IMR-90 (cell line): ENCODE measurements around the gene GPR35. TPM values are rescaled to one million over a fixed set of nuclear protein-coding genes. Genes with fewer than 3 reads are reported as not detected.

Experiments used
- ATAC-seq: fragments of 200-7000 bp; cut with Tn5 transposase; 2 replicates; pipeline ENCODE4 v1.9.1; 2020; ENCODE audit warnings: low read depth, mild to moderate bottlenecking, moderate library complexity
- BruUV-seq: library from RNA; stranded (reverse); fragments of 400-500 nt; replicated peaks from 2 replicates; lab custom pipeline; 2021; lab: Mats Ljungman, UMichigan
- CTCF ChIA-PET: fragments of 300-600 bp; formaldehyde crosslinking; extraction: SDS; loops from one replicate; lab custom pipeline; 2021; ENCODE audit warnings: antibody characterized with exemption; lab: Yijun Ruan, JAX
- POLR2A ChIA-PET: fragments of 300-600 bp; sonication (Branson Sonifier 250); formaldehyde crosslinking; loops from one replicate; lab custom pipeline; 2022; ENCODE audit warnings: antibody characterized with exemption; ENCODE audit not compliant: unreplicated experiment; lab: Charles Lee
- DNase-seq: peaks from one replicate; pipeline ENCODE4 v3.0.0; 2013
- H2AFZ ChIP-seq: replicated peaks from 2 replicates; pipeline ENCODE3; 2013; ENCODE audit warnings: low read length, mild to moderate bottlenecking; ENCODE audit not compliant: poor library complexity
- H2AK5ac ChIP-seq: 2 replicates; pipeline ENCODE4 v1.6.1; 2013; ENCODE audit warnings: low read depth, low read length, inconsistent platforms
- H2AK9ac ChIP-seq: replicated peaks from 2 replicates; pipeline ENCODE3; 2013; ENCODE audit warnings: mild to moderate bottlenecking, low read depth, low read length, moderate library complexity; ENCODE audit not compliant: poor library complexity
- H2BK120ac ChIP-seq: 2 replicates; pipeline ENCODE4 v1.6.1; 2013; ENCODE audit warnings: low read depth, low read length, inconsistent platforms
- H2BK15ac ChIP-seq: 3 replicates; pipeline ENCODE4 v1.6.1; 2013; ENCODE audit warnings: low read depth, low read length, inconsistent platforms
- H2BK20ac ChIP-seq: 2 replicates; pipeline ENCODE4 v1.6.1; 2013; ENCODE audit warnings: low read depth, mild to moderate bottlenecking, inconsistent platforms, low read length, moderate library complexity
- H2BK5ac ChIP-seq: 2 replicates; pipeline ENCODE4 v1.6.1; 2013; ENCODE audit warnings: mild to moderate bottlenecking, low read depth, low read length, inconsistent platforms; ENCODE audit not compliant: poor library complexity, severe bottlenecking
- H3K14ac ChIP-seq: replicated peaks from 2 replicates; pipeline ENCODE4 v1.6.1; 2013; ENCODE audit warnings: low read depth, low read length, inconsistent platforms
- H3K18ac ChIP-seq: 2 replicates; pipeline ENCODE4 v1.6.1; 2013; ENCODE audit warnings: low read depth, low read length, control low read depth
- H3K23ac ChIP-seq: 2 replicates; pipeline ENCODE4 v1.6.1; 2013; ENCODE audit warnings: low read depth, low read length, inconsistent platforms
- H3K27ac ChIP-seq: 2 replicates; pipeline ENCODE4 v1.5.1; 2013; ENCODE audit warnings: mild to moderate bottlenecking, control low read depth, low read length; ENCODE audit not compliant: insufficient read depth
- H3K27me3 ChIP-seq: 2 replicates; pipeline ENCODE4 v1.6.1; 2013; ENCODE audit warnings: low read length; ENCODE audit not compliant: control insufficient read depth, insufficient read depth
- H3K36me3 ChIP-seq: 2 replicates; pipeline ENCODE4 v1.6.1; 2013; ENCODE audit warnings: low read length, mixed read lengths; ENCODE audit not compliant: control insufficient read depth, insufficient read depth
- H3K4ac ChIP-seq: 2 replicates; pipeline ENCODE4 v1.6.1; 2013; ENCODE audit warnings: low read depth, low read length, inconsistent platforms
- H3K4me1 ChIP-seq: 2 replicates; pipeline ENCODE4 v1.6.1; 2013; ENCODE audit warnings: low read length, mixed read lengths; ENCODE audit not compliant: control insufficient read depth, insufficient read depth
- H3K4me2 ChIP-seq: 2 replicates; pipeline ENCODE4 v1.6.1; 2013; ENCODE audit warnings: low read depth, mild to moderate bottlenecking, control low read depth, low read length, moderate library complexity
- H3K4me3 ChIP-seq: 2 replicates; pipeline ENCODE4 v1.5.1; 2013; ENCODE audit warnings: low read depth, mild to moderate bottlenecking, control low read depth, low read length, moderate library complexity; ENCODE audit not compliant: insufficient read depth
- H3K56ac ChIP-seq: 2 replicates; pipeline ENCODE4 v1.6.1; 2013; ENCODE audit warnings: low read length, inconsistent platforms; ENCODE audit not compliant: insufficient read depth; ENCODE audit errors: extremely low read depth
- H3K79me1 ChIP-seq, 2 experiments: 2 replicates each; pipeline ENCODE4 v1.6.1; 2013; ENCODE audit warnings: low read length in 2 of 2, inconsistent platforms in 1 of 2, low read depth in 1 of 2
- H3K9ac ChIP-seq: 2 replicates; pipeline ENCODE4 v1.6.1; 2013; ENCODE audit warnings: low read depth, low read length, control low read depth
- H3K9me1 ChIP-seq: 2 replicates; pipeline ENCODE4 v1.6.1; 2013; ENCODE audit warnings: low read length, inconsistent platforms; ENCODE audit not compliant: insufficient read depth
- H3K9me3 ChIP-seq: 2 replicates; pipeline ENCODE4 v1.6.1; 2013; ENCODE audit warnings: low read length; ENCODE audit not compliant: control insufficient read depth, insufficient read depth
- H4K20me1 ChIP-seq: 2 replicates; pipeline ENCODE4 v1.6.1; 2013; ENCODE audit warnings: low read length, inconsistent platforms; ENCODE audit not compliant: insufficient read depth
- H4K5ac ChIP-seq: 2 replicates; pipeline ENCODE4 v1.6.1; 2013; ENCODE audit warnings: mild to moderate bottlenecking, low read depth, low read length, control low read depth
- H4K8ac ChIP-seq, 2 experiments: 2 replicates each; pipeline ENCODE4 v1.6.1; 2013; ENCODE audit warnings: low read depth in 2 of 2, low read length in 2 of 2, control low read depth in 1 of 2, inconsistent platforms in 1 of 2
- H4K91ac ChIP-seq: 2 replicates; pipeline ENCODE4 v1.6.1; 2013; ENCODE audit warnings: low read depth, low read length, inconsistent platforms; ENCODE audit not compliant: insufficient read depth
- BHLHE40 ChIP-seq: fragments of 150-350 bp; IDR thresholded peaks from 2 replicates; pipeline ENCODE4 v1.6.1; 2016; ENCODE audit warnings: mild to moderate bottlenecking, low read depth, low read length
- CEBPB ChIP-seq: IDR thresholded peaks from 2 replicates; pipeline ENCODE4 v1.6.1; 2012; ENCODE audit warnings: low read depth, low read length, improper control_type of control experiment
- CHD1 ChIP-seq: IDR thresholded peaks from 2 replicates; pipeline ENCODE4 v1.6.1; 2012; ENCODE audit warnings: low read depth, low read length, improper control_type of control experiment
- FOS ChIP-seq: fragments of 150-350 bp; IDR thresholded peaks from 2 replicates; pipeline ENCODE4 v1.6.1; 2016; ENCODE audit warnings: low read depth, low read length
- MAFK ChIP-seq: IDR thresholded peaks from 2 replicates; pipeline ENCODE4 v1.6.1; 2012; ENCODE audit warnings: low read depth, low read length, improper control_type of control experiment
- MAZ ChIP-seq: IDR thresholded peaks from 2 replicates; pipeline ENCODE4 v1.6.1; 2012; ENCODE audit warnings: low read depth, mild to moderate bottlenecking, low read length, improper control_type of control experiment, moderate library complexity, borderline replicate concordance
- MXI1 ChIP-seq: IDR thresholded peaks from 2 replicates; pipeline ENCODE4 v1.6.1; 2012; ENCODE audit warnings: low read depth, mild to moderate bottlenecking, low read length, moderate library complexity, borderline replicate concordance
- POLR2A ChIP-seq: IDR thresholded peaks from 2 replicates; pipeline ENCODE4 v1.6.1; 2012; ENCODE audit warnings: mild to moderate bottlenecking, low read depth, low read length
- RAD21 ChIP-seq: IDR thresholded peaks from 2 replicates; pipeline ENCODE4 v1.6.1; 2012; ENCODE audit warnings: low read length, improper control_type of control experiment
- RCOR1 ChIP-seq: IDR thresholded peaks from 2 replicates; pipeline ENCODE4 v1.6.1; 2012; ENCODE audit warnings: mild to moderate bottlenecking, low read length, improper control_type of control experiment; ENCODE audit not compliant: insufficient replicate concordance
- RFX5 ChIP-seq: IDR thresholded peaks from 2 replicates; pipeline ENCODE4 v1.8.0; 2012; ENCODE audit warnings: low read depth, mild to moderate bottlenecking, low read length, moderate library complexity
- SMC3 ChIP-seq: fragments of 150-350 bp; IDR thresholded peaks from 2 replicates; pipeline ENCODE4 v1.6.1; 2016; ENCODE audit warnings: low read depth, mild to moderate bottlenecking, antibody characterized with exemption, low read length, moderate library complexity
- WGBS, 2 experiments: methylation state at CpG; one replicate each; pipeline versions ENCODE4 v1.1.5 to v1.1.7; 2013; ENCODE audit warnings: missing lambda C conversion rate in 2 of 2; ENCODE audit not compliant: insufficient read length in 1 of 2; ENCODE audit errors: extremely low coverage in 2 of 2; 5-methylcytosine and 5-hydroxymethylcytosine counted together
- dilution Hi-C: fragments of 300-500 bp; cut with HindIII; formaldehyde crosslinking; loops from one replicate; pipeline ENCODE4 v1.14.3; 2018; ENCODE audit warnings: low sequenced_read_pairs; ENCODE audit not compliant: unreplicated experiment
- in situ Hi-C: fragments of 300-500 bp; cut with MboI; formaldehyde crosslinking; loops from 3 replicates; pipeline ENCODE4 v1.14.3; 2019; ENCODE audit warnings: low sequenced_read_pairs, inconsistent platforms, mixed read lengths
- intact Hi-C: fragments of 100-400 bp; cut with micrococcal nuclease; formaldehyde crosslinking; loops from 2 replicates; pipeline ENCODE4 v1.10.0; 2022
- polyA plus RNA-seq, 3 experiments: library from polyadenylated mRNA; depleted of rRNA; stranded (reverse); fragments of >200 nt; gene quantifications; 2 replicates each; pipeline ENCODE4 v1.2.3, GENCODE V29; 2012; ENCODE audit warnings: low replicate concordance in 1 of 3
- total RNA-seq: library from RNA; depleted of rRNA; stranded (reverse); fragments of >200 nt; gene quantifications from 2 replicates; pipeline ENCODE4 v1.2.3, GENCODE V29; 2012
- TF ChIP-seq, protein P1 (sequence below): fragments of 150-350 bp; IDR thresholded peaks from 2 replicates; pipeline ENCODE4 v1.6.1; 2016; ENCODE audit warnings: low read depth, mild to moderate bottlenecking, low read length, moderate library complexity, borderline replicate concordance
- TF ChIP-seq, protein P2 (sequence below): conservative IDR thresholded peaks from 2 replicates; pipeline ENCODE4 v1.5.1; 2012; ENCODE audit warnings: mild to moderate bottlenecking, low read depth, low read length, improper control_type of control experiment
- TF ChIP-seq, protein P3 (sequence below): fragments of 150-350 bp; IDR thresholded peaks from 2 replicates; pipeline ENCODE4 v1.6.1; 2017; ENCODE audit warnings: mild to moderate bottlenecking, antibody characterized with exemption, low read length, low read depth

GPR35 gene
- total and polyA plus RNA-seq, 2 of the 4 experiments (the other 2 are of a cell fraction), result 0.31 TPM; not detected in 1

DNA sequence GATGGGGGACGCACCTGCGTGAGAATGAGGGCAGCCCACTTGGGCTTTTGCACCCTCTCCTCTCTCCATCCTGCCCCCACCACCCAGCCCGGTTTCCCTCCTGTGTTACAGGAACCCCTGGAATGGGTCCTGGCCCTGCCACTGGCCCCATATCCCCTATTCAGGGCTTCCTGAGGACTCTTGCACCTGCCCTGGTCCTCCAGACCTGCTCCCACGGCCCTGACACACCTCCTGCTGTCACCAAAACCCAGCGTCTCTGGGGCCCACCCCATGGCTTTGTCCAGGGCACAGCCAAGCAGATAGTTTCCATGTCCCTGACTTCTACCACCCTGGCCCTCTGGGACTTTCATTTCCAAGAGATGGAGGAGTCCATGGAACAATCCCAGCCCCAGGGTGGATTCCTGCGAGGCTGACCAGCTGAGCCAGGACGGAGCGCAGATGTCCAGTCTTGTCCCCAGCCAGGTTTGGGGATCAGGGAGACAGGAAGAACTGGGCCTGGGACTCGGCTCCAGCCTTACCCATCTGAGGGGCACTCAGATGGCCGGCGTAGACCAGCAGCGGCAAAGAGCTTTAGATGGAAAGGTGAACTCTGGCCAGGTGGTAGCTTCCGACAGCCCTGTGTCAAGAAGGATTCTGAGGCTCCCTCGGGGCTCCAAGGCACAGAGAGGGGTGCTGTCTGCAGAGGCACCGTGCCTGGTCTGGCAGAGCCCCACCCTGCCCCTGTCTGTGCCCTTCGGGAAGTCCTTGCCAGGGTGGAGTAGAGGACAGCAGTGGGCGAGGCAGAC, 12.0 kb downstream of the GPR35 start:
- no peak for ATAC-seq
- TF ChIP-seq, protein P1, sequence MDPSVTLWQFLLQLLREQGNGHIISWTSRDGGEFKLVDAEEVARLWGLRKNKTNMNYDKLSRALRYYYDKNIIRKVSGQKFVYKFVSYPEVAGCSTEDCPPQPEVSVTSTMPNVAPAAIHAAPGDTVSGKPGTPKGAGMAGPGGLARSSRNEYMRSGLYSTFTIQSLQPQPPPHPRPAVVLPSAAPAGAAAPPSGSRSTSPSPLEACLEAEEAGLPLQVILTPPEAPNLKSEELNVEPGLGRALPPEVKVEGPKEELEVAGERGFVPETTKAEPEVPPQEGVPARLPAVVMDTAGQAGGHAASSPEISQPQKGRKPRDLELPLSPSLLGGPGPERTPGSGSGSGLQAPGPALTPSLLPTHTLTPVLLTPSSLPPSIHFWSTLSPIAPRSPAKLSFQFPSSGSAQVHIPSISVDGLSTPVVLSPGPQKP, result no peak
- TF ChIP-seq RCOR1 (no peak), MXI1 (no peak), MAFK (no peak), BHLHE40 (no peak), RAD21 (no peak), CEBPB (no peak), CHD1 (no peak), MAZ (no peak), POLR2A (no peak), FOS (no peak), RFX5 (no peak), SMC3 (no peak)
- TF ChIP-seq, protein P2, sequence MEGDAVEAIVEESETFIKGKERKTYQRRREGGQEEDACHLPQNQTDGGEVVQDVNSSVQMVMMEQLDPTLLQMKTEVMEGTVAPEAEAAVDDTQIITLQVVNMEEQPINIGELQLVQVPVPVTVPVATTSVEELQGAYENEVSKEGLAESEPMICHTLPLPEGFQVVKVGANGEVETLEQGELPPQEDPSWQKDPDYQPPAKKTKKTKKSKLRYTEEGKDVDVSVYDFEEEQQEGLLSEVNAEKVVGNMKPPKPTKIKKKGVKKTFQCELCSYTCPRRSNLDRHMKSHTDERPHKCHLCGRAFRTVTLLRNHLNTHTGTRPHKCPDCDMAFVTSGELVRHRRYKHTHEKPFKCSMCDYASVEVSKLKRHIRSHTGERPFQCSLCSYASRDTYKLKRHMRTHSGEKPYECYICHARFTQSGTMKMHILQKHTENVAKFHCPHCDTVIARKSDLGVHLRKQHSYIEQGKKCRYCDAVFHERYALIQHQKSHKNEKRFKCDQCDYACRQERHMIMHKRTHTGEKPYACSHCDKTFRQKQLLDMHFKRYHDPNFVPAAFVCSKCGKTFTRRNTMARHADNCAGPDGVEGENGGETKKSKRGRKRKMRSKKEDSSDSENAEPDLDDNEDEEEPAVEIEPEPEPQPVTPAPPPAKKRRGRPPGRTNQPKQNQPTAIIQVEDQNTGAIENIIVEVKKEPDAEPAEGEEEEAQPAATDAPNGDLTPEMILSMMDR, result no peak
- TF ChIP-seq, protein P3, sequence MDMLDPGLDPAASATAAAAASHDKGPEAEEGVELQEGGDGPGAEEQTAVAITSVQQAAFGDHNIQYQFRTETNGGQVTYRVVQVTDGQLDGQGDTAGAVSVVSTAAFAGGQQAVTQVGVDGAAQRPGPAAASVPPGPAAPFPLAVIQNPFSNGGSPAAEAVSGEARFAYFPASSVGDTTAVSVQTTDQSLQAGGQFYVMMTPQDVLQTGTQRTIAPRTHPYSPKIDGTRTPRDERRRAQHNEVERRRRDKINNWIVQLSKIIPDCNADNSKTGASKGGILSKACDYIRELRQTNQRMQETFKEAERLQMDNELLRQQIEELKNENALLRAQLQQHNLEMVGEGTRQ, result no peak
- no peak for DNase-seq
- Histone ChIP-seq H3K27ac (no peak overlapping the region), H3K4me2 (no peak overlapping the region), H3K36me3 (no peaks in the 10 kb centered on the region), H3K9me3 (peaks cover 10% of the 10 kb centered on the region), H3K79me1 (no peaks in the 10 kb centered on the region), H3K4me1 (no peaks in the 10 kb centered on the region), H2AK5ac (no peak overlapping the region), H3K23ac (no peak overlapping the region), H3K14ac (no peak overlapping the region), H3K4ac (no peak overlapping the region), H4K5ac (no peak overlapping the region), H2AK9ac (no peak overlapping the region), H3K56ac (no peak overlapping the region), H4K91ac (no peak overlapping the region), H2BK5ac (no peak overlapping the region), H3K18ac (no peak overlapping the region), H2AFZ (no peak overlapping the region), H3K4me3 (no peak overlapping the region), H2BK120ac (no peak overlapping the region), H2BK20ac (no peak overlapping the region), H3K9me1 (no peaks in the 10 kb centered on the region), H3K27me3 (peaks cover 12% of the 10 kb centered on the region), H2BK15ac (no peak overlapping the region), H4K20me1 (no peaks in the 10 kb centered on the region), H3K9ac (no peak overlapping the region), H4K8ac (no peak overlapping the region)
- in situ Hi-C loops (no loop called here), intact Hi-C loops (no loop called here), dilution Hi-C loops (no loop called here)
- ChIA-PET CTCF (no interaction called here), POLR2A (no interaction called here)
- no TSS peak for BruUV-seq
- WGBS, 2 experiments, result 47% methylated on average over 3 of the region's 17 CpGs; no CpG with 5 or more reads in 1 of the 2 experiments
